IPS-11a (cell line): ENCODE results near the gene NXF2.
"Not testable (repeated sequence)": the region's sequence is repeated elsewhere in the genome, so short reads cannot be mapped to it uniquely, and the experiment has no call there.

Experiments
- H3K4me3 ChIP-seq: one replicate; pipeline ENCODE4 v1.5.1; 2013; ENCODE audit warnings: low read depth, low read length, control low read depth

Gene NXF2, protein sequence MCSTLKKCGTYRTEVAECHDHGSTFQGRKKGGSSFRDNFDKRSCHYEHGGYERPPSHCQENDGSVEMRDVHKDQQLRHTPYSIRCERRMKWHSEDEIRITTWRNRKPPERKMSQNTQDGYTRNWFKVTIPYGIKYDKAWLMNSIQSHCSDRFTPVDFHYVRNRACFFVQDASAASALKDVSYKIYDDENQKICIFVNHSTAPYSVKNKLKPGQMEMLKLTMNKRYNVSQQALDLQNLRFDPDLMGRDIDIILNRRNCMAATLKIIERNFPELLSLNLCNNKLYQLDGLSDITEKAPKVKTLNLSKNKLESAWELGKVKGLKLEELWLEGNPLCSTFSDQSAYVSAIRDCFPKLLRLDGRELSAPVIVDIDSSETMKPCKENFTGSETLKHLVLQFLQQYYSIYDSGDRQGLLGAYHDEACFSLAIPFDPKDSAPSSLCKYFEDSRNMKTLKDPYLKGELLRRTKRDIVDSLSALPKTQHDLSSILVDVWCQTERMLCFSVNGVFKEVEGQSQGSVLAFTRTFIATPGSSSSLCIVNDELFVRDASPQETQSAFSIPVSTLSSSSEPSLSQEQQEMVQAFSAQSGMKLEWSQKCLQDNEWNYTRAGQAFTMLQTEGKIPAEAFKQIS

DNA sequence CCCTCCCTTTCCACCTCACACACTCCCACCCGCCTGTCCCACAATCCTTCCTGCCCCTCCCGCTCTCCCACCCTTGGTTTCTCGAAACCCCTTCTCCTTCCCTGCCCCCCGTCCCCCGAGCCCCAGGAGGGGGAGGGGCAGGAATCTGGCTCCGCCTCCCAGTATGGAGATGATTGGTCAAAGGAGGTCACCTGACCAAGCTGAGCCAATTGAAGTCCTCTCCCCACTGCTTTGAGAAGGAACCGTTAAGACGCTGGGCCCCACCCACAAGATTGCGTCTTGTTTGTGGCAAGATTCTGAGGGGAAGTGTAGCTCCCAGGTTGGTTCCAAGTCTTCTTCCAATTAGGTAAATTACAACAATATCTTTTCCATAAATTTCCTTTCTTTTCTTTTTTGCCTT, at the start of gene NXF2:
TSS of gene NXF2 (plus strand) at position 275 of the 400 bp plus-strand sequence. CDS start 59,912 bp downstream, outside the sequence.
- H3K4me3 ChIP-seq, result not testable (repeated sequence)

DNA sequence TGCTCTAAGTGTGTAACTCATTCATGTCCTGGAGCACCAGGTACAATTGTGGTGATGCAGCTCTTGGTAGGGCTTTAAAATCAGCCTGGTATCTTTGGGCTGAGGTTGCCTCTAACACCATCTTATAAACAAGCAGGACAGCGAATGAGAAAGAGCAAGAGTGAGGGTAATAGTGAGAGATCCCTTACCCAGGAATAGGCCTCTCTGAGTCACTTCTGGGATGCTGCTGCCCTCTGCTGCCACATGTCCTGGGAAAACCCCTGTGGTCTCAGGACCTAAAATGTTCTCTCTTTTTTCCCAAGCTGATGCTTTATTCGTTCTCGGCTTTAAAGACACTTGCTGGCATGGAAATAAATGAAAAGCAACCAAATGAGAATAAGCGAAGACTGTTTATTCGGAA, 39.0 kb upstream of the NXF2 start:
- not testable (repeated sequence) for H3K4me3 ChIP-seq

DNA sequence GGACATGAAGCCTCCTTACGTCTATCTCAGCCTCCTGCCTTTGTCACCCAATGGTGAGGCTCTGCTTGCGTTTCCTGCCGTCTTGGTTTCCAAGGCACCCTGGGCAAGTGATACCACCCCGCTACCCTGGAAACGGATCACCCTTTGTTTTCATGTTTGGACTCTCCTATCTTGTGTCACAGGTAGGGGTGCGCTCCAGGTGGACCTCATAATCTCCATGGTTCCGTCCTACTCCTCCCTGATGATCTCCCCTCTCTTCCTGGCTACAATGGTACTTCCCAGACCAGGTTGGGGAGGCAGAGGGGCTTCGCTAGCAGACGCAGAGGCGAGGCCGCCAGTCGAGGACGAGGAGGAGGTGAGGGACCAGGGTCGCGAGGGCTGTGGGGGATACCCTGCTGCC, 32.0 kb upstream of the NXF2 start, which contains the start of gene TCP11X1:
TSS of gene TCP11X1 (plus strand) at position 316 of the 400 bp plus-strand sequence.
- not testable (repeated sequence) for H3K4me3 ChIP-seq

DNA sequence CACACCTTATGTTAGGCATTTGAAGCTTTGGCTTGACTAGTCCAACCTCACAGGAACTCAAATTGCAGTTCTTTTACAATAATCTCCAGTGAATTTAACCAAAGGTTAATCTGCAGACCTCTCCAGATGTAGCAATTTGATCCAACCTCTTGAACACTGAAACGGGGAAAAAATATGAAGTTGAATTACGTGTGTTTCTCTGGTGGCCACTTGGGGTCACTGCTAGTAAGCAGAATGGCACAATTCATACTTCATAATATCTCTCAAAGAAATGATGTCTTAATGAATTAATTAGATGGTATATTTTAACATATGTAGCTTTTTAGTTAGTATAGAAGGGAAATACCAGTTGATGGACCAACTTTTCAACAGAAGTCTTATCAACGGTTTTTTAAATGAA, 30.5 kb upstream of the NXF2 start:
- H3K4me3 ChIP-seq, result not testable (repeated sequence)

DNA sequence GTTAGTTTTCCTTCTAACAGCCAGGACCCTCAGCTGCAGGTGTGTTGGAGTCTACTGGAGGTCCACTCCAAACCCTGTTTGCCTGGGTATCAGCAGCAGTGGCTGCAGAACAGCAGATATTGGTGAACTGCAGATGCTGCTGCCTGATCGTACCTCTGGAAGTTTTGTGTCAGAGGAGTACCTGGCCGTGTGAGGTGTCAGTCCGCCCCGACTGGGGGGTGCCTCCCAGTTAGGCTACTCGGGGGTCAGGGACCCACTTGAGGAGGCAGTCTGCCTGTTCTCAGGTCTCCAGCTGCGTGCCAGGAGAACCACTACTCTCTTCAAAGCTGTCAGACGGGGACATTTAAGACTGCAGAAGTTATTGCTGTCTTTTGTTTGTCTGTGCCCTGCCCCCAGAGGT, 11.3 kb upstream of the NXF2 start:
- not testable (repeated sequence) for H3K4me3 ChIP-seq

DNA sequence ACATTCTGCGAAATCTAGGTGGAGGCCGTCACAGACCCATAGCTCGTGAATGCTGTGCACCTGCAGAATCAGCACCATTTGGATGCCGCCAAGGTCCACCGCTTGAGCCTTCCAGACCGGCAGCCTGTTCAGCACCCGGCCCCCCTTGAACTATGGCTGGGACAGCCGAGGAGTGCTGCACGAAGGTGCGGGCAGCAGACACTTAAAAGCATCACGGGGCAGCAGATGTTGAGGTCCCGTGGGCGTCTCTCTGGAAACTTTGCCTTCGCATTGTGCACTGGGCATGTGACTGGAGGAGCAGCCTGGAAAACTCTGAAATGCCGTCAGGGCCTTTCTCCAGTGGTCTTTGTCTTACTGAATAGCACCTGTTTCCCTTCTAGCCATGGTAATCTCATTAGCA, 6.7 kb upstream of the NXF2 start:
- not testable (repeated sequence) for H3K4me3 ChIP-seq

DNA sequence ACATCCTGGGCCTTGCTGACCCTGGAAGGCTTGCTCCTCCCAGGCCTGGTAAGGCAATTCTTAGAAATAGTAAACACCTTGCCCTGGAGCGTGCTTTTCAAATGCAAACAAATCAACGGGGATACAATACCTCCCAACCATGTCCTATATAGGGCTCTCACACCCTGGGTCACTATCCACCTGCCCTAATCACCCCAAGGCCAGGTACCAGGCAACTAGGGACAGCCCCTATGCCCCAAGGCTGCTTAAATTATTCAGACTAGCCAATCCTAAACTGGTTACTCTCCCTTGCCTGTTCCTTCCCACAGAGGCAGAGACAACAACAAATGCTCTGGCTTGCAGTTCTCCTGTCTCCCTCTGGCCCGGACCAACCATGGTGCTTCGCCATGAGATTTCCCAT, 25.3 kb downstream of the NXF2 start:
- not testable (repeated sequence) for H3K4me3 ChIP-seq

DNA sequence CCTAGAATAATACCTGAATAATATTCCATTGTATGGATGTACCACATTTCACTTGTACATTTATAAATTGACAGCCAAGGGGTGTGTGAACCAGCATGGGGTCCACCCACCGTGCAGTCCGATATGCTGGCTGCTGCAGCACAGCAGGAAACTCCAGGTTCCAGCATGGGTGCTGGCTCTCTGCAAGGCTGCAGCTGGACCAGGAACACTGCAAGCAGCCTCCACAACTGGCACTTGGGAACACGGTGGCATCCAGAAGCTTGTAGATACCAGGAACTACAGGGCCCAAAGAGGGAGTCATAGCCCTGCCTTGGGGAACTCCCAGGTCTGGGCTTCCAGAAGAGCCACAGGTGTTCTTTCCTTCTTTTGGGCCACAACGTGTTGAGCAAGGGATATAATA, 91.2 kb downstream of the NXF2 start:
- H3K4me3 ChIP-seq, result no peak overlapping the region

DNA sequence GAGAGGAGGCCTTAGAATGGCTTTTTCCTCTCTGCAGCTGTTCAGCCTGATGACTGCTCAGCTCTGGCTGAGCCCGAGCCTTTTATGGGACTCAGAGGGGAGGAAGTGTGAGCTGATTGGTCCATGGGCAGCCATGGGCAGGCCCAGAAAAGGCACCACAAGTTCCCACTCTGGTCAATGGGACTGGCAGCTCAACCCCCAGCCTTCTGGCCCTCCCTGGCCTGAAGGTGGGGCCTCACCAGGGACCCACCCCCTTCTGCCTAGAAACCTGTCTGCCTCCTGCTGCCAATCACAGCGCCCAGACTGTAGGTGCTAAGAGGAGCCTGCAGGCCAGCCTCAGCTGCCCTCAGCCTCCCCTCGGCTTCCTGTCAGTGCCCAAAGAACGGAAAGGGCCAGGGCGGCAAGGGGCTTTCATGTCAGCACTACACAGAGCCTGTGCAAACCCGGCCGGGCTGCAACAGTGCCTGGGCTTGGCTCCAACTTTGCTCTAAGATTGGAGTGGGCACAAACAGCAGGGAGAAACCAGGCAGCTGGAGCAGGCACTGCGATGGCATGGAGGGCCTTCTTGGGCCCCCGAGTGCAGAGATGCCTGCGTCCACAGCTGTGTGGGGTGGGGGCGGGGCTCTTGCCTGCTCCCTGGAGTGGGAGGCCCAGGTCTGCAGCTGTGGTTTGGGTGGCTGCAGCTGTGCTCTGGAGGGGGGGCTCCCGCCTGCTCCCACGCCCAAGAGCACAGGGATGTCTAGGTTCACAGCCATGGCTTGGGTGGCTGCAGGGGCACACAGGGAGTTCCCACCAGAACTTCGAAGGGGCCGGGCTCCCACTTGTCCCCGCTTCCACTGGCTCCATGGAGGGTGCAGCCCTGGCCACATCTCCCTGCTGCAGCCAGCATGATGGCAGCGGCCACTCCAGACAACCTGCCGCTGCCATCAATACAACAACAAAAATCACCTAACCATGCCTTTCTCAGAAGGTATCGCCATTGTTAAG, 92.6 kb downstream of the NXF2 start:
- H3K4me3 ChIP-seq, result no peak overlapping the region

DNA sequence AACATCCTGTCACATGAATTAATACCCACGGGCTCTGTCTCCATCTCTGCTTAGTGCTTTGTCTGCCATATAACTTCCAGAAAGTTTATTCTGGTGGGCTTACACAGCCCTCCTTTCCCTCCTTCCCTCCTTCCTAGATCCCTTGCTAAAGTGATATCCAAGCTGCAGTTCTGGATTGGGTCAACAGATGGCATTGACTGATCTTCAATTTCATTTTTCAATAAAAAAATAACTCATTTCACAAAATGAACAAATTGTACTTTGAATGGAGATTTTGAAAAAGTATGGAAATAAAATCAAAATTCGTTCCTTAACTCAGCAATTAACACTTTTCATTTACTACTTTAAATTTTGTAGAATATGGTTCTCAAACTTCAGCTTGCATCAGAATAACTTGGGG, 94.9 kb downstream of the NXF2 start:
- no peak overlapping the region for H3K4me3 ChIP-seq

DNA sequence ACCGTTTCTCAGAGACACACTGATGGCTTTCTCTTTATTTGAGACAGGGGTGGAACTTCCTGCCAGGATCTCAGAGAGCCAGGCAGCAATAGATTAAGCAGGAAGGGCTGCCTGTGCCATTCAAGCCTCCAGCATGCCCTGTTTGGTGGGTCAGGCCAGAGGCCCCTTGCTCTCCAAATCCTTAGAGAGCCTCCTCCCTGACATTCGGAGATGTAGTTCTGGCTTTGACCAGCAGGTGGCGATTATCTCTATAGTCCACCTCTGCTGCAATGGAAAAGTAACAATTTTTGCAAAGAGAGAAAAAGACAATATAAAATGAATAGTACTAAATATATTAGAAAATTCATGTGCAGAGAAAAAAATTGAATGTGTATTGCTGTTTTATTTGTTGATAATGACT, 98.9 kb downstream of the NXF2 start:
- no peak overlapping the region for H3K4me3 ChIP-seq
